Measurements from ENCODE around the gene TMEM178B. TPM values are rescaled to one million over a fixed set of nuclear protein-coding genes. Genes with fewer than 3 reads are reported as not detected.

Gene TMEM178B
- polyA plus RNA-seq, 4 donors, result 0.30 to 0.69 TPM; not detected in 2

GRCh38 chr7:141271451-141271850, 197.6 kb downstream of the TMEM178B start:
- no peak for FAIRE-seq
- WGBS, 3 donors, result 85 to 93% (median 91%) methylated on average over 4 of the region's 4 CpGs

DNA sequence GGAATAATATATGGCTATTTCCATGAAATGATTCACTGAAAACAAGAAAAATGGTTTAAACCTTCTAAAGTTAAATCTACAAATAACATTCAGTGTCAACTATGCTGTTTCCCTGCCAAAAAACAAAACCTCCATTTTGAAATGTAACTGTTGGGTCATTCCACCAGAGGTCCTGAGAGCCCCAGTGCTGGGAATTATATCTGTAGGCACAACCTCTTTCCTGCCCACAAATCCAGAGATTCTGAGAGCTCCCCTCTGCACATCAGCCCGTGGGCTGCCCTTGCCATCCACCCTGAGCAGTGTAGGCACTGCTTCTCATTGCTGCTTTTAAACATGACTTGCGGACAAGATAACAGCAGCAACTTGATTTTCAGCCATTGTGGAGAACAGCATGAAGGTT, 198.6 kb downstream of the TMEM178B start:
- no peak overlapping the region for H3K27ac ChIP-seq (ENCODE audit: low read depth in 1 of 3, low read length in 2 of 3)
- peaks cover 0 to 2% (median 0%) of the 10 kb centered on the region in 3 donors for H3K4me1 ChIP-seq (ENCODE audit: control insufficient read depth in 3 of 3, insufficient read depth in 2 of 3, low read depth in 1 of 3, low read length in 2 of 3)
- DNase-seq (no peak), FAIRE-seq (no peak)
- no peaks in the 10 kb centered on the region for H3K36me3 ChIP-seq (ENCODE audit: control insufficient read depth in 3 of 3, insufficient read depth in 2 of 3, low read depth in 1 of 3, low read length in 3 of 3)
- no peaks in the 10 kb centered on the region for H3K9me3 ChIP-seq (ENCODE audit: control insufficient read depth in 2 of 2, insufficient read depth in 1 of 2, low read depth in 1 of 2, low read length in 1 of 2)
- 65 to 80% (median 77%) methylated on average over 2 of the region's 2 CpGs for WGBS, 3 donors
- no peaks in the 10 kb centered on the region for H3K27me3 ChIP-seq (ENCODE audit: control insufficient read depth in 3 of 3, insufficient read depth in 3 of 3, low read length in 3 of 3)
- no peak overlapping the region for H3K4me3 ChIP-seq (ENCODE audit: low read depth in 1 of 3, low read length in 3 of 3)

More at GRCh38 chr7:141271451-141271850, 197.6 kb downstream of the TMEM178B start:
- Histone ChIP-seq H3K4me1 (ENCODE audit: control insufficient read depth in 3 of 3, insufficient read depth in 2 of 3, low read depth in 1 of 3, low read length in 2 of 3) (peaks cover 0 to 2% (median 0%) of the 10 kb centered on the region in 3 donors), H3K4me3 (ENCODE audit: low read depth in 1 of 3, low read length in 3 of 3) (no peak overlapping the region), H3K27ac (ENCODE audit: low read depth in 1 of 3, low read length in 2 of 3) (no peak overlapping the region), H3K36me3 (ENCODE audit: control insufficient read depth in 3 of 3, insufficient read depth in 2 of 3, low read depth in 1 of 3, low read length in 3 of 3) (no peaks in the 10 kb centered on the region), H3K9me3 (ENCODE audit: control insufficient read depth in 2 of 2, insufficient read depth in 1 of 2, low read depth in 1 of 2, low read length in 1 of 2) (no peaks in the 10 kb centered on the region), H3K27me3 (ENCODE audit: control insufficient read depth in 3 of 3, insufficient read depth in 3 of 3, low read length in 3 of 3) (no peaks in the 10 kb centered on the region)
- DNase-seq, result no peak

- Histone ChIP-seq H3K27me3 (ENCODE audit: control insufficient read depth in 3 of 3, insufficient read depth in 3 of 3, low read length in 3 of 3) (no peaks in the 10 kb centered on the region), H3K4me3 (ENCODE audit: low read depth in 1 of 3, low read length in 3 of 3) (no peak overlapping the region), H3K4me1 (ENCODE audit: control insufficient read depth in 3 of 3, insufficient read depth in 2 of 3, low read depth in 1 of 3, low read length in 2 of 3) (no peaks in the 10 kb centered on the region), H3K36me3 (ENCODE audit: control insufficient read depth in 3 of 3, insufficient read depth in 2 of 3, low read depth in 1 of 3, low read length in 3 of 3) (no peaks in the 10 kb centered on the region), H3K27ac (ENCODE audit: low read depth in 1 of 3, low read length in 2 of 3) (no peak overlapping the region), H3K9me3 (ENCODE audit: control insufficient read depth in 2 of 2, insufficient read depth in 1 of 2, low read depth in 1 of 2, low read length in 1 of 2) (no peaks in the 10 kb centered on the region)
- DNase-seq (no peak), FAIRE-seq (no peak)
- 48 to 69% (median 51%) methylated on average over 2 of the region's 2 CpGs for WGBS, 3 donors
Observed at GRCh38 chr7:141275350-141275749, 201.5 kb downstream of the TMEM178B start.

DNA sequence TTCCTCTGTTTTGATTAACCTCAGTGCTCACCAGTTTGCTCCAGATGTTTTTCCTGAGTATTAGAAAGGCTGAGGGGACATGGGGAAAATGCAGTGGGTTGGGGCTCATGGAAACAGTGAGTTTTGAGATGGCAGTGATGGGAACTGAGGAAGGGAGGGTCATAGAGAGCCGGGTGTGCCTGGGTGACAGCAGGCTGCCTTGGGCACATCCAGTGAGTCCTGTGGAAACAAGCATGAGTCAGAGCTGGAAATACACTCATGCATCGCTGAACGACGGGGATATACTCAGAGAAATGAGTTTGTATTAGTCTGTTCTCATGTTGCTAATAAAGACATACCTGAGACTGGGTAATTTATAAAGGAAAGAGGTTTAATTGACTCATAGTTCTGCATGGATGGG, 202.2 kb downstream of the TMEM178B start:
- WGBS, 3 donors, result 74 to 87% (median 85%) methylated on average over 4 of the region's 4 CpGs
- DNase-seq (no peak), FAIRE-seq (no peak)
- no peaks in the 10 kb centered on the region for H3K9me3 ChIP-seq (ENCODE audit: control insufficient read depth in 2 of 2, insufficient read depth in 1 of 2, low read depth in 1 of 2, low read length in 1 of 2)
- H3K36me3 ChIP-seq (ENCODE audit: control insufficient read depth in 3 of 3, insufficient read depth in 2 of 3, low read depth in 1 of 3, low read length in 3 of 3), result no peaks in the 10 kb centered on the region
- H3K27ac ChIP-seq (ENCODE audit: low read depth in 1 of 3, low read length in 2 of 3), result no peak overlapping the region
- no peaks in the 10 kb centered on the region for H3K27me3 ChIP-seq (ENCODE audit: control insufficient read depth in 3 of 3, insufficient read depth in 3 of 3, low read length in 3 of 3)
- H3K4me1 ChIP-seq (ENCODE audit: control insufficient read depth in 3 of 3, insufficient read depth in 2 of 3, low read depth in 1 of 3, low read length in 2 of 3), result no peaks in the 10 kb centered on the region
- H3K4me3 ChIP-seq (ENCODE audit: low read depth in 1 of 3, low read length in 3 of 3), result no peak overlapping the region

- no peaks in the 10 kb centered on the region for H3K36me3 ChIP-seq (ENCODE audit: control insufficient read depth in 3 of 3, insufficient read depth in 2 of 3, low read depth in 1 of 3, low read length in 3 of 3)
Observed at GRCh38 chr7:141280100-141280499, 206.2 kb downstream of the TMEM178B start.

DNA sequence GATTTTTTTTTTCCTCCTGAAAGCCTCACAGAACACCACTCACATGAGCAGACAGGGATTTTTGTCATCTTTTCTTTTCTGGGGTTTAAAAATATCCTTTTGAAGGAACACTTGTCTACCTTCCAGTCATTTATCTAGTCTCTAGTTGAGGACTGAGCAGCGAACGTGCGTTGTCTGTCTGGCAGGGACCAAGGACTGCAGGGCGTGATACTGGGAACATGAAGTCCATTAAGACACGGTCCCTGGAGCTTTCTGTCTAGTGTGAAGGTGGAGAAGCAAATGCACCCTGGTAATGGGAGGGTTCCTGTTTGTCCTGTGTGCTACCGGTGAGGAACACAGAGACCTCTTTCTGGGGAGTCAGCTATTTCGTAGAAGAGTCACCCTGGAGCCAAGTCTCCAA, 207.4 kb downstream of the TMEM178B start:
- Histone ChIP-seq H3K4me1 (ENCODE audit: control insufficient read depth in 3 of 3, insufficient read depth in 2 of 3, low read depth in 1 of 3, low read length in 2 of 3) (no peaks in the 10 kb centered on the region), H3K27me3 (ENCODE audit: control insufficient read depth in 3 of 3, insufficient read depth in 3 of 3, low read length in 3 of 3) (no peaks in the 10 kb centered on the region), H3K36me3 (ENCODE audit: control insufficient read depth in 3 of 3, insufficient read depth in 2 of 3, low read depth in 1 of 3, low read length in 3 of 3) (no peaks in the 10 kb centered on the region), H3K4me3 (ENCODE audit: low read depth in 1 of 3, low read length in 3 of 3) (no peak overlapping the region), H3K9me3 (ENCODE audit: control insufficient read depth in 2 of 2, insufficient read depth in 1 of 2, low read depth in 1 of 2, low read length in 1 of 2) (no peaks in the 10 kb centered on the region), H3K27ac (ENCODE audit: low read depth in 1 of 3, low read length in 2 of 3) (no peak overlapping the region)
- FAIRE-seq (no peak), DNase-seq (no peak)
- 88 to 89% (median 88%) methylated on average over 7 of the region's 7 CpGs for WGBS, 3 donors

More at GRCh38 chr7:141280100-141280499, 206.2 kb downstream of the TMEM178B start:
- DNase-seq (no peak), FAIRE-seq (no peak)
- Histone ChIP-seq H3K4me3 (ENCODE audit: low read depth in 1 of 3, low read length in 3 of 3) (no peak overlapping the region), H3K27ac (ENCODE audit: low read depth in 1 of 3, low read length in 2 of 3) (no peak overlapping the region), H3K4me1 (ENCODE audit: control insufficient read depth in 3 of 3, insufficient read depth in 2 of 3, low read depth in 1 of 3, low read length in 2 of 3) (no peaks in the 10 kb centered on the region), H3K27me3 (ENCODE audit: control insufficient read depth in 3 of 3, insufficient read depth in 3 of 3, low read length in 3 of 3) (no peaks in the 10 kb centered on the region), H3K9me3 (ENCODE audit: control insufficient read depth in 2 of 2, insufficient read depth in 1 of 2, low read depth in 1 of 2, low read length in 1 of 2) (no peaks in the 10 kb centered on the region)
- 71 to 72% (median 71%) methylated on average over 3 of the region's 3 CpGs for WGBS, 3 donors

GRCh38 chr7:141286522-141286921, 212.7 kb downstream of the TMEM178B start:
- WGBS, 3 donors, result 66 to 72% (median 70%) methylated on average over 3 of the region's 3 CpGs
- Histone ChIP-seq H3K4me1 (ENCODE audit: control insufficient read depth in 3 of 3, insufficient read depth in 2 of 3, low read depth in 1 of 3, low read length in 2 of 3) (no peaks in the 10 kb centered on the region), H3K27me3 (ENCODE audit: control insufficient read depth in 3 of 3, insufficient read depth in 3 of 3, low read length in 3 of 3) (peaks cover 0 to 5% (median 0%) of the 10 kb centered on the region in 3 donors), H3K27ac (ENCODE audit: low read depth in 1 of 3, low read length in 2 of 3) (no peak overlapping the region), H3K9me3 (ENCODE audit: control insufficient read depth in 2 of 2, insufficient read depth in 1 of 2, low read depth in 1 of 2, low read length in 1 of 2) (no peaks in the 10 kb centered on the region), H3K36me3 (ENCODE audit: control insufficient read depth in 3 of 3, insufficient read depth in 2 of 3, low read depth in 1 of 3, low read length in 3 of 3) (no peaks in the 10 kb centered on the region), H3K4me3 (ENCODE audit: low read depth in 1 of 3, low read length in 3 of 3) (no peak overlapping the region)
- FAIRE-seq (no peak), DNase-seq (no peak)

GRCh38 chr7:141287936-141288335, 214.1 kb downstream of the TMEM178B start:
- H3K36me3 ChIP-seq (ENCODE audit: control insufficient read depth in 3 of 3, insufficient read depth in 2 of 3, low read depth in 1 of 3, low read length in 3 of 3), result no peaks in the 10 kb centered on the region
- no peak overlapping the region for H3K27ac ChIP-seq (ENCODE audit: low read depth in 1 of 3, low read length in 2 of 3)
- H3K4me3 ChIP-seq (ENCODE audit: low read depth in 1 of 3, low read length in 3 of 3), result no peak overlapping the region
- no peaks in the 10 kb centered on the region for H3K4me1 ChIP-seq (ENCODE audit: control insufficient read depth in 3 of 3, insufficient read depth in 2 of 3, low read depth in 1 of 3, low read length in 2 of 3)
- 50 to 67% (median 59%) methylated on average over 5 of the region's 5 CpGs for WGBS, 3 donors
- peaks cover 0 to 5% (median 0%) of the 10 kb centered on the region in 3 donors for H3K27me3 ChIP-seq (ENCODE audit: control insufficient read depth in 3 of 3, insufficient read depth in 3 of 3, low read length in 3 of 3)
- FAIRE-seq (no peak), DNase-seq (no peak)
- no peaks in the 10 kb centered on the region for H3K9me3 ChIP-seq (ENCODE audit: control insufficient read depth in 2 of 2, insufficient read depth in 1 of 2, low read depth in 1 of 2, low read length in 1 of 2)

DNA sequence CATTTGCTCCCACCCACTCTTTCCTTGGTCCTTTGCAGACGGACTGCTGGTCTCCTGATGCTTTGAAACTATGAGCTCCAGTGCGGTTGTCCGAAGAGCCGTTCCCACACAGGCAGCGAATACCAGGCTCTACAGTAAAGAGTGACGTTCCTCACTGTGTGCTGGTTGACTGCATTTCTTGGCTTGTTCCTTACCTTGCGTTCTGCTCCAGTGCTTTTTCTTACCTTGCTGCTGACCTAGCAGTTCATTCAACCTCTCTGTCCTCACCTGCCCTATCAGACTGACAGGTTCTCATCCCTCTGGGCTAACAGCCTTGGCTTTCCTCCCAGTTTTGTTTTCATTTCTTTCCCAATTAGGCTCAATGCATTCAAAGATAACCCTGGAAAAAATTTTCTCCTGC, 214.8 kb downstream of the TMEM178B start:
- H3K9me3 ChIP-seq (ENCODE audit: control insufficient read depth in 2 of 2, insufficient read depth in 1 of 2, low read depth in 1 of 2, low read length in 1 of 2), result no peaks in the 10 kb centered on the region
- no peaks in the 10 kb centered on the region for H3K4me1 ChIP-seq (ENCODE audit: control insufficient read depth in 3 of 3, insufficient read depth in 2 of 3, low read depth in 1 of 3, low read length in 2 of 3)
- H3K36me3 ChIP-seq (ENCODE audit: control insufficient read depth in 3 of 3, insufficient read depth in 2 of 3, low read depth in 1 of 3, low read length in 3 of 3), result no peaks in the 10 kb centered on the region
- no peak overlapping the region for H3K27ac ChIP-seq (ENCODE audit: low read depth in 1 of 3, low read length in 2 of 3)
- WGBS, 3 donors, result 86 to 88% (median 87%) methylated on average over 7 of the region's 7 CpGs
- no peak for DNase-seq
- peaks cover 0 to 5% (median 0%) of the 10 kb centered on the region in 3 donors for H3K27me3 ChIP-seq (ENCODE audit: control insufficient read depth in 3 of 3, insufficient read depth in 3 of 3, low read length in 3 of 3)
- no peak overlapping the region for H3K4me3 ChIP-seq (ENCODE audit: low read depth in 1 of 3, low read length in 3 of 3)
- no peak for FAIRE-seq
